ENCODE measurements around the gene ARPP19. TPM values are rescaled to one million over a fixed set of nuclear protein-coding genes. Genes with fewer than 3 reads are reported as not detected.

ARPP19 gene
- total and polyA plus RNA-seq, 9 of the 15 experiments (the other 6 are each of a cell fraction or from before 2014, with no cell fraction given), result 33.3 to 102 (median 60.5) TPM

GRCh38 chr15:52558196-52558595 lies 10.6 kb downstream of the ARPP19 start:
- intact Hi-C loops (cut with micrococcal nuclease), result no loop called here
- Histone ChIP-seq H3K4me3 (no peak overlapping the region), H2AFZ (ENCODE audit: low read depth, low read length) (no peak overlapping the region), H3K27me3 (ENCODE audit: control insufficient read depth in 2 of 2, insufficient read depth in 2 of 2, low read length in 2 of 2) (no peaks in the 10 kb centered on the region), H3K79me2 (ENCODE audit: control insufficient read depth, insufficient read depth, low read length) (peaks cover 100% of the 10 kb centered on the region), H3K4me2 (ENCODE audit: insufficient read depth, low read length) (no peak overlapping the region), H3K9me1 (ENCODE audit: control insufficient read depth, insufficient read depth, low read length) (no peaks in the 10 kb centered on the region), H4K20me1 (replicated peaks; ENCODE audit: control insufficient read depth, insufficient read depth, low read length) (peaks cover 13% of the 10 kb centered on the region; the same call in 1 of the 2 replicates), H3K36me3 (ENCODE audit: control insufficient read depth, insufficient read depth, low read length) (peaks cover 66% of the 10 kb centered on the region), H3K27ac (ENCODE audit: extremely low read depth, low read depth, low read length) (peak overlapping the region; percentile 3; the same call in 1 of the 3 replicates), H3K9ac (ENCODE audit: insufficient read depth in 1 of 2, low read depth in 2 of 2, low read length in 2 of 2) (no peak overlapping the region), H3K4me1 (replicated peaks in 1 of 2; ENCODE audit: control insufficient read depth in 2 of 2, insufficient read depth in 2 of 2, low read length in 2 of 2) (peaks cover 0 to 28% of the 10 kb centered on the region in 2 experiments; a peak in 3 of 5 replicates), H3K9me3 (replicated peaks; ENCODE audit: control insufficient read depth, insufficient read depth, low read depth, low read length) (peaks cover 4% of the 10 kb centered on the region; the same call in 1 of the 2 replicates)
- WGBS (ENCODE audit: insufficient coverage, low coverage, missing lambda C conversion rate), result 55% methylated on average over 5 of the region's 5 CpGs
- FAIRE-seq, result peak; percentile 40
- no TSS peak for BruUV-seq (replicated peaks)
- peak; percentile 62 for ATAC-seq
- in situ Hi-C loops (cut with MboI), result no loop called here
- peak in 1 of 4 experiments; percentile 54 for DNase-seq (ENCODE audit: extremely low read depth in 1 of 4, low spot score in 3 of 4)
- ChIA-PET POLR2A (interaction anchor here (1.0 to 2.1 kb wide), 3 partner anchors 8 to 73 kb away, joined by 3 to 8 read pairs (median 4); partner anchors contain the start of gene ARPP19), CTCF (ENCODE audit: low intra/inter-chr PET ratio) (no interaction called here)
- TF ChIP-seq FOS (IDR thresholded peaks at IDR 0.05; ENCODE audit: extremely low read depth, insufficient read length) (no peak), SMAD3 (CRISPR knock-in tag; conservative IDR thresholded peaks at IDR 0.05) (no peak), PCBP2 (IDR thresholded peaks at IDR 0.05; ENCODE audit: low read depth, low read length, poor library complexity, severe bottlenecking) (no peak), ATF7 (IDR thresholded peaks at IDR 0.05) (no peak), ZNF79 (CRISPR knock-in tag; IDR thresholded peaks at IDR 0.05; ENCODE audit: low read depth) (no peak), HNRNPUL1 (IDR thresholded peaks at IDR 0.05; ENCODE audit: low read length) (no peak), TSC22D4 (tag; IDR thresholded peaks at IDR 0.05) (no peak), EP400 (IDR thresholded peaks at IDR 0.05) (0 out of 2 replicates have a peak, but pooled peaks have one; percentile 6), YY1 (IDR thresholded peaks at IDR 0.05; ENCODE audit: borderline replicate concordance in 1 of 3, control insufficient read depth in 1 of 3, extremely low read depth in 1 of 3, insufficient read depth in 3 of 3, insufficient read length in 1 of 3, insufficient replicate concordance in 2 of 3, low read depth in 1 of 3, low read length in 2 of 3) (peak in 1 of 3 experiments; percentile 11), PHF8 (IDR thresholded peaks at IDR 0.05; ENCODE audit: borderline replicate concordance, low read length) (no peak), TBP (optimal IDR thresholded peaks at IDR 0.05; ENCODE audit: low read depth, low read length) (no peak), ZNF785 (CRISPR knock-in tag; IDR thresholded peaks at IDR 0.05) (no peak), PRMT5 (CRISPR knock-in tag; IDR thresholded peaks at IDR 0.05) (no peak), FOSL1 (tag; conservative IDR thresholded peaks at IDR 0.05) (peak; percentile 43; the same call in 1 of the 2 replicates), ZNF140 (CRISPR knock-in tag; IDR thresholded peaks at IDR 0.05) (no peak), ZNF561 (CRISPR knock-in tag; conservative IDR thresholded peaks at IDR 0.05) (no peak)
- TF ChIP-seq, protein P1, sequence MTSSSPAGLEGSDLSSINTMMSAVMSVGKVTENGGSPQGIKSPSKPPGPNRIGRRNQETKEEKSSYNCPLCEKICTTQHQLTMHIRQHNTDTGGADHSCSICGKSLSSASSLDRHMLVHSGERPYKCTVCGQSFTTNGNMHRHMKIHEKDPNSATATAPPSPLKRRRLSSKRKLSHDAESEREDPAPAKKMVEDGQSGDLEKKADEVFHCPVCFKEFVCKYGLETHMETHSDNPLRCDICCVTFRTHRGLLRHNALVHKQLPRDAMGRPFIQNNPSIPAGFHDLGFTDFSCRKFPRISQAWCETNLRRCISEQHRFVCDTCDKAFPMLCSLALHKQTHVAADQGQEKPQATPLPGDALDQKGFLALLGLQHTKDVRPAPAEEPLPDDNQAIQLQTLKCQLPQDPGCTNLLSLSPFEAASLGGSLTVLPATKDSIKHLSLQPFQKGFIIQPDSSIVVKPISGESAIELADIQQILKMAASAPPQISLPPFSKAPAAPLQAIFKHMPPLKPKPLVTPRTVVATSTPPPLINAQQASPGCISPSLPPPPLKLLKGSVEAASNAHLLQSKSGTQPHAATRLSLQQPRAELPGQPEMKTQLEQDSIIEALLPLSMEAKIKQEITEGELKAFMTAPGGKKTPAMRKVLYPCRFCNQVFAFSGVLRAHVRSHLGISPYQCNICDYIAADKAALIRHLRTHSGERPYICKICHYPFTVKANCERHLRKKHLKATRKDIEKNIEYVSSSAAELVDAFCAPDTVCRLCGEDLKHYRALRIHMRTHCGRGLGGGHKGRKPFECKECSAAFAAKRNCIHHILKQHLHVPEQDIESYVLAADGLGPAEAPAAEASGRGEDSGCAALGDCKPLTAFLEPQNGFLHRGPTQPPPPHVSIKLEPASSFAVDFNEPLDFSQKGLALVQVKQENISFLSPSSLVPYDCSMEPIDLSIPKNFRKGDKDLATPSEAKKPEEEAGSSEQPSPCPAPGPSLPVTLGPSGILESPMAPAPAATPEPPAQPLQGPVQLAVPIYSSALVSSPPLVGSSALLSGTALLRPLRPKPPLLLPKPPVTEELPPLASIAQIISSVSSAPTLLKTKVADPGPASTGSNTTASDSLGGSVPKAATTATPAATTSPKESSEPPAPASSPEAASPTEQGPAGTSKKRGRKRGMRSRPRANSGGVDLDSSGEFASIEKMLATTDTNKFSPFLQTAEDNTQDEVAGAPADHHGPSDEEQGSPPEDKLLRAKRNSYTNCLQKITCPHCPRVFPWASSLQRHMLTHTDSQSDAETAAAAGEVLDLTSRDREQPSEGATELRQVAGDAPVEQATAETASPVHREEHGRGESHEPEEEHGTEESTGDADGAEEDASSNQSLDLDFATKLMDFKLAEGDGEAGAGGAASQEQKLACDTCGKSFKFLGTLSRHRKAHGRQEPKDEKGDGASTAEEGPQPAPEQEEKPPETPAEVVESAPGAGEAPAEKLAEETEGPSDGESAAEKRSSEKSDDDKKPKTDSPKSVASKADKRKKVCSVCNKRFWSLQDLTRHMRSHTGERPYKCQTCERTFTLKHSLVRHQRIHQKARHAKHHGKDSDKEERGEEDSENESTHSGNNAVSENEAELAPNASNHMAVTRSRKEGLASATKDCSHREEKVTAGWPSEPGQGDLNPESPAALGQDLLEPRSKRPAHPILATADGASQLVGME (CRISPR knock-in tag; IDR thresholded peaks at IDR 0.05), result no peak
